ENCODE data around the gene IDH3G.

Gene IDH3G

DNA sequence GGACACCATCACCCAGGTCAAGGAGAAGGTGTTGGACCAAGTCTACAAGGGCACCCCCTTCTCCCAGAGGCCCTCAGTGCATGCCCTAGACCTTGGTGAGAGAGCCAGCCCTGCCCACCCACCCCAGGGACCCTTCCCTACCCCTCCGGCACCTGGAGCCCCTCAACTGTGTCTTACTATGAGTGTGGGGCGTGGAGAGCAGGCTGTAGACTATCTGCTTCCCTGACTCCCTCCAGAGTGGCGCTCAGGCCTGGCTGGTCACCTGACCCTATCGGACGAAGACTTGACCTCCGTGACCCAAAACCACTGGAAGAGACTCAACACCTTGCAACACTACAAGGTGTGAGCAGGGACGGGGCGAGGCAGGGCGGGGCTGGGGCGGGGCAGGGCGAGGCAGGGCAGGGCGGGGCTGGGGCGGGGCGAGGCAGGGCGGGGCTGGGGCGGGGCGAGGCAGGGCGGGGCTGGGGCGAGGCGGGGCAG, 18.0 kb downstream of the IDH3G start:
- Mint-ChIP-seq H3K27me3 (ENCODE audit: low read depth) (peaks cover 3% of the 10 kb centered on the region), H3K4me1 (ENCODE audit: low read depth) (peaks cover 3% of the 10 kb centered on the region)

DNA sequence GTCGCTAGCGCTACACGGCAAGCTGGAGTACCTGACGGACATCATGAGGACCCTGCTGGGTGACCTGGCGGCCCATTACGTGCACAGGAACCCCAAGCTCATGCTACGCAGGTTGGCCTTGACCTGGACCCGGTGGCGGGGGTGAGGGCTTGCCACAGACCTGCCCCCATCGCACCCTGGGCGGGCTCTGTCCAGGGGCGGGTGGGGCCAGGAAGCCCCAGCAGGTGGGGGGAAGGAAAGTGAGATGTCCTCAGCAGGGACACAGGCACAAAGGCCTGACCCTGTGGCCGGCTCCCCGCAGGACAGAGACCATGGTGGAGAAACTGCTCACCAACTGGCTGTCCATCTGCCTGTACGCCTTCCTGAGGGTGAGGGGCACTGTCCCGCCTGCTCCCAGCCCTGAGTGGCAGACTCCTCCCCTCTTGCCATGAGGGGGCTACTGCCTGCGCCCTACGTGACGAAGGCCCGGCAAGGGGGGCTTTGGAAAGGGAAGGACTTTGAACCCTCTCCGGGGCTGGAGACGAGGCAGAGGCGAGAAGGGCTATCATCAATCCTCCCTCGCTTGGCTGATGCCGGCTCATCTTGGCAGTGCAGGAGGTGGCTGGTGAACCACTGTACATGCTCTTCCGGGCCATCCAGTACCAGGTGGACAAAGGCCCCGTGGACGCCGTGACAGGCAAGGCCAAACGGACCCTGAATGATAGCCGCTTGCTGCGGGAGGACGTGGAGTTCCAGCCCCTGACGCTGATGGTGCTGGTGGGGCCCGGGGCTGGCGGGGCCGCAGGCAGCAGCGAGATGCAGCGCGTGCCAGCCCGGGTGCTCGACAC, 18.7 kb downstream of the IDH3G start:
- no peaks in the 10 kb centered on the region for H3K36me3 Mint-ChIP-seq (ENCODE audit: low read depth)
- peaks cover 3% of the 10 kb centered on the region for H3K27me3 Mint-ChIP-seq (ENCODE audit: low read depth)
- no peaks in the 10 kb centered on the region for H3K9me3 Mint-ChIP-seq
- no peak for DNase-seq (ENCODE audit: low spot score)
- H3K27ac Mint-ChIP-seq = no peak overlapping the region
- peaks cover 3% of the 10 kb centered on the region for H3K4me1 Mint-ChIP-seq (ENCODE audit: low read depth)
- no peak overlapping the region for H3K4me3 Mint-ChIP-seq

More for the DNA sequence above, 18.0 kb downstream of the IDH3G start:
- Mint-ChIP-seq H3K27ac (no peak overlapping the region), H3K4me3 (no peak overlapping the region), H3K9me3 (no peaks in the 10 kb centered on the region), H3K36me3 (ENCODE audit: low read depth) (no peaks in the 10 kb centered on the region)
- DNase-seq (ENCODE audit: low spot score) = no peak

DNA sequence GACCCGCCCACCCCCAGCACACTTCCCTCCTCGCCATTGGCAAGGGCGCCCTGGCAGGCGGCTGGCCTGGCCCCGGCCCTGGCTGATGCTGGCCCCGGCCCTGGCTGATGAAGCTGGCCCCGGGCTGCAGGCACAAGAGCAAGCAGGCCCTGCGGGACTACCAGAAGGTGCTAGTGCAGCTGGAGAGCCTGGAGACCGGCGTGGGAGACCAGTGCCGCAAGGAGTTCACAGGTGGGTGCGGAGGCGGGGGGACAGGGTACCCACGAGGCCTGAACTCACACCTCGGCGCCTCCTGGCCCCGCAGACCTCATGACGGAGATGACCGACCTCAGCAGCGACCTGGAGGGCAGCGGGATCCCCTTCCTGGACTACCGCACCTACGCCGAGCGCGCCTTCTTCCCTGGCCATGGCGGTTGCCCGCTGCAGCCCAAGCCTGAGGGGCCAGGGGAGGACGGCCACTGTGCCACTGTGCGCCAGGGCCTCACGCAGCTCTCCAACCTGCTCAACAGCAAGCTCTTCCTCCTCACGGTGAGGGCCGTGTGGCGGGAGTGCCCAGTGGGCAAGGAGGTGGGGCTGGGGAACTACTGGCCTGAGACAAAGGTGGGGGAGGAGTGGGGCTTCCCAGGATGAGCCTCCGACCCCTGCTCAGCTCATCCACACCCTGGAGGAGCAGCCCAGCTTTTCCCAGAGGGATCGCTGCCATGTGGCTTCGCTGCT, 19.4 kb downstream of the IDH3G start:
- Mint-ChIP-seq H3K9me3 (no peaks in the 10 kb centered on the region), H3K27ac (no peak overlapping the region), H3K4me1 (ENCODE audit: low read depth) (no peaks in the 10 kb centered on the region), H3K36me3 (ENCODE audit: low read depth) (no peaks in the 10 kb centered on the region), H3K4me3 (no peak overlapping the region), H3K27me3 (ENCODE audit: low read depth) (no peaks in the 10 kb centered on the region)
- DNase-seq (ENCODE audit: low spot score) = no peak

DNA sequence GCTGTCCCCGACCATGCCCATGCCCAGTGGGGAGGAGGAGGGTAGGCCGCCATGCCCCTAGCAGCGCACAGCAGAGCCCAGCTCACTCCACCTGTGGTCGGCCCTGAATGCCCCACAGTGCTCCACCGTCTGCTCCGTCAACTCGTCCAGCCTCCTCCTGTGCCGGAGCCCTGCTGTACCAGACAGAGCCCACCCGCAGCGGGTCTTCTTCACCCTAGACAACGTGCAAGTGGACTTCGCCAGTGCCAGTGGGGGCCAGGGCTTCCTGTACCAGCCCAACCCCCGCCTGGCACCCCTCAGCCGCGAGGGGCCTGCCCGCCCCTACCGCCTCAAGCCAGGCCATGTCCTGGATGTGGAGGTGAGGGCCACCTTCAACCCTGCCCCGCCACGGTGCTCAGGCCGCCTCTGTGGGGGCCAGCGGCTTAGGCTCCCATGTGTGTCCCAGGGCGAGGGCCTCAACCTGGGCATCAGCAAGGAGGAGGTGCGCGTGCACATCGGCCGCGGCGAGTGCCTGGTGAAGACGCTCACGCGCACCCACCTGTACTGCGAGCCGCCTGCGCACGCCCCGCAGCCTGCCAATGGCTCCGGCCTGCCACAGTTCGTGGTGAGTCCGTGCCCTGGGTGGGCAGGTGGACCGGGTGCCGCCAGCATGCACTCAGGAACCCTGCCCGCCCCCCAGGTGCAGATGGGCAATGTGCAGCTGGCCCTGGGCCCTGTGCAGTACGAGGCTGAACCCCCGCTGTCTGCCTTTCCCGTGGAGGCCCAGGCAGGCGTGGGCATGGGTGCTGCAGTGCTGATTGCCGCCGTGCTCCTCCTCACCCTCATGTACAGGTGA, 20.2 kb downstream of the IDH3G start:
- no peaks in the 10 kb centered on the region for H3K9me3 Mint-ChIP-seq
- no peaks in the 10 kb centered on the region for H3K4me1 Mint-ChIP-seq (ENCODE audit: low read depth)
- H3K4me3 Mint-ChIP-seq = no peak overlapping the region
- no peaks in the 10 kb centered on the region for H3K36me3 Mint-ChIP-seq (ENCODE audit: low read depth)
- H3K27me3 Mint-ChIP-seq (ENCODE audit: low read depth) = no peaks in the 10 kb centered on the region
- H3K27ac Mint-ChIP-seq = no peak overlapping the region
- DNase-seq (ENCODE audit: low spot score) = no peak

DNA sequence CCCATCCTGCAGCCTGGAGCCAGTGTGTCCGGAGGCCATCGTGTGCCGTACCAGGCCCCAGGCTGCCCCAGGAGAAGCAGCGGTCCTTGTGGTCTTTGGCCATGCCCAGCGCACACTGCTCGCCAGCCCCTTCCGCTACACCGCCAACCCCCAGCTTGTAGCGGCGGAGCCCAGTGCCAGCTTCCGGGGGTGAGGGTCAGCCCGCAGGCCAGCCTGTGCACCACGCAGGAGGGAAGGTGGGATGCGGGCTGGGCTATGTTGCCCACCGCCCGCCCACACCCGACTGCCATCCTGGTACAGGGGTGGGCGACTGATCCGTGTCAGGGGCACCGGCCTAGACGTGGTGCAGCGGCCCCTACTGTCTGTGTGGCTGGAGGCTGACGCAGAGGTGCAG, 21.0 kb downstream of the IDH3G start:
- no peak for DNase-seq (ENCODE audit: low spot score)
- Mint-ChIP-seq H3K27me3 (ENCODE audit: low read depth) (no peaks in the 10 kb centered on the region), H3K9me3 (no peaks in the 10 kb centered on the region), H3K36me3 (ENCODE audit: low read depth) (no peaks in the 10 kb centered on the region), H3K4me3 (no peak overlapping the region), H3K4me1 (ENCODE audit: low read depth) (no peaks in the 10 kb centered on the region), H3K27ac (no peak overlapping the region)

DNA sequence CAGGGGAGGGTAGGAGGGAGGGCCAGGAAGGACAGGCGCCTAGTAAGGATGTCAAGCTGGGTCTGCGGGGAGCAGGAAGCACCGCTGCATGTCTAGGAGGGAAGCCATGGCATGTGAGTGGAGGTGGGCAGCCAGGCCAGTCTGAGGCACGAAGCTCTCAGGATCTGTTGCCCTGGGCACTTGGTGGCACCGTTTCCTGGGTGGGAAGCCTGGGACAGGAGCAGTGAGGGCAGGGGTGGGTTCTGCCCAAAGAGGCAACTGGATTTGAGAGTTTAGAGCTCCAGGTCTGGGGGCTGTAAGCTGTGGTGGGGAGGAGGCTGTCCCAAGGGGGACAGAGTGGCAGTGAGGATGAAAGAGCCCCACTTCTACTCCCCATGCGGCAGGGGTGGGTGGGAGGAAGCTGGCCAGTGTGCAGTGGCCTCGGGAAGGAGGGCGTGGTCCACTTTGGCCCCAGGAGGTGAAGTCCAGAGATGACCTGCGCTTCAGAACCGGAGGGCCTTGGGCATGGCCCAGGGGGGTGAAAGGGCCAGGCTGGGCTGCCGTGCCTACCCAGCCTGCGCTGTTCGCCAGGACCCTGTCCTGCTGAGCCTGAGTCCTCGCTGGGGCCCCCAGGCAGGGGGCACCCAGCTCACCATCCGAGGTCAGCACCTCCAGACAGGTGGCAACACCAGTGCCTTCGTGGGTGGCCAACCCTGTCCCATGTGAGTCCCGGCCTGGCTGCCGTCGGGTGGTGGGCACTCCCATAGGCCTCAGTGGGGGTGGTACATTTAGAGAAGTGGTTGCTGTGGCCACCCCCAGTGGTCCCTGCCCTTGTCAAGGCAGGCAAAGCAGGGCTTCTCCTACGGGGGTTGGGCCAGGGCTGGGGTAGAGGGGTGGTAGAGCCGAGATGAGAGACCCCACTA, 21.6 kb downstream of the IDH3G start:
- Mint-ChIP-seq H3K9me3 (no peaks in the 10 kb centered on the region), H3K27me3 (ENCODE audit: low read depth) (no peaks in the 10 kb centered on the region), H3K27ac (no peak overlapping the region), H3K36me3 (ENCODE audit: low read depth) (no peaks in the 10 kb centered on the region), H3K4me3 (no peak overlapping the region), H3K4me1 (ENCODE audit: low read depth) (no peaks in the 10 kb centered on the region)
- DNase-seq (ENCODE audit: low spot score) = no peak

DNA sequence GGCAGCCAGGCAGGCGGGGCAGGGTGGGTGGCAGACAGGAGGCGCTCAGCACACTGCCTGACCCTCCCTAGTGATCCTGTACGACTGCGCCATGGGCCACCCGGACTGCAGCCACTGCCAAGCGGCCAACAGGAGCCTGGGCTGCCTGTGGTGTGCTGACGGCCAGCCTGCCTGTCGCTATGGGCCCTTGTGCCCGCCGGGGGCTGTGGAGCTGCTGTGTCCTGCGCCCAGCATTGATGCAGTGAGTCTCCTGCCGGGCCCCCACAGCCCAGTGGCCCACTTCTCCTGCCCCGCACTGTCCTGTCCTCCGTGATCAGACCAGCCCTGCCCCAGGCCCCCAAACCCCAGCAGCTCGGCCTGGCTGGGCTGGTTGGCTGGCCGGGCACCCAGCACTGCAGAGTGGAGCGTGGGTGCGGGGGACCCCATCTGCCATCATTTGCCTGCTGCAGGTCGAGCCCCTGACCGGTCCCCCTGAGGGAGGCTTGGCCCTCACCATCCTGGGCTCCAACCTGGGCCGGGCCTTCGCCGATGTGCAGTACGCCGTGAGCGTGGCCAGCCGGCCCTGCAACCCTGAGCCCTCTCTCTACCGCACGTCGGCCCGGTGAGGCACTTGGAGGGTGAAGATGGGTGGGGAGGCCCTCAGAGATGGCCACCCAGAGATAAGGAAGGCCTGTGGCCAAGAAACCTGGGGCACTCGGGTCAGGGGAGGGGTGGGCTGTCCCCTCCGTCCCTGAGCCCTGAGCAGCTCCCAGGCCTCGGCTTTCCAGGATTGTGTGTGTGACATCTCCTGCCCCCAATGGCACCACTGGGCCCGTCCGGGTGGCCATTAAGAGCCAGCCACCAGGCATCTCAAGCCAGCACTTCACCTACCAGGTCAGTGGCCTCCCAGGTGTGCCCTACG, 22.5 kb downstream of the IDH3G start:
- H3K4me1 Mint-ChIP-seq (ENCODE audit: low read depth) = no peaks in the 10 kb centered on the region
- H3K4me3 Mint-ChIP-seq = no peak overlapping the region
- no peaks in the 10 kb centered on the region for H3K36me3 Mint-ChIP-seq (ENCODE audit: low read depth)
- no peaks in the 10 kb centered on the region for H3K9me3 Mint-ChIP-seq
- DNase-seq (ENCODE audit: low spot score) = no peak
- H3K27me3 Mint-ChIP-seq (ENCODE audit: low read depth) = no peaks in the 10 kb centered on the region
- H3K27ac Mint-ChIP-seq = no peak overlapping the region

DNA sequence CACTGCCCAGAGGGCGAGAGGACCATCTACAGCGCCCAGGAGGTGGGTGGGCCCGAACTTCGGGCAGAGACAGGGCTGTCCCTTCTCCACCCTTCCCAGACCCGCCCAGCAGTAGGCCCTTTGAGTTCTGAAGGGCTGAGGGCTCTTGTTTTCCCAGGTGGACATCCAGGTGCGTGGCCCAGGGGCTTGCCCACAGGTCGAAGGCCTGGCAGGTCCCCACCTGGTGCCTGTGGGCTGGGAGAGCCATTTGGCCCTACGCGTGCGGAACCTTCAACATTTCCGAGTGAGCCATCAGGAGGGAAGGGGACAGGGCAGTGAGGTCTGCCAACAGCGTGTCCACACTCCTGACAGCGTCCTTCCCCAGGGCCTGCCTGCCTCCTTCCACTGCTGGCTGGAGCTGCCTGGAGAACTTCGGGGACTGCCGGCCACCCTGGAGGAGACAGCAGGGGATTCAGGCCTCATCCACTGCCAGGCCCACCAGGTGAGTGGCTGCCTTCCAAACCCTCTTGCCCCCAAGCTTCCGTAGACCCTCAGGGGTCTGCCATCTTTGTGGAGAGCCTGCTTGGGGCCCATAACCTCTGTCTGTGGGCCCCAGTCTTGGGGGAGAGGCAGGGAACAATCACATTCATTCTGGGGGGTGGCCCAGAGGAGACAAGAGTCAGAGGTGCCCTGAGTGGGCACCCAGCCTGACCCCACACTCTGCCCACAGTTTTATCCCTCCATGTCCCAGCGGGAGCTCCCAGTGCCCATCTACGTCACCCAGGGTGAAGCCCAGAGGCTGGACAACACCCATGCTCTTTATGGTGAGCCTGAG, 23.4 kb downstream of the IDH3G start:
- no peaks in the 10 kb centered on the region for H3K27me3 Mint-ChIP-seq (ENCODE audit: low read depth)
- DNase-seq (ENCODE audit: low spot score) = no peak
- H3K36me3 Mint-ChIP-seq (ENCODE audit: low read depth) = no peaks in the 10 kb centered on the region
- H3K27ac Mint-ChIP-seq = no peak overlapping the region
- no peak overlapping the region for H3K4me3 Mint-ChIP-seq
- no peaks in the 10 kb centered on the region for H3K9me3 Mint-ChIP-seq
- H3K4me1 Mint-ChIP-seq (ENCODE audit: low read depth) = peaks cover 4% of the 10 kb centered on the region

DNA sequence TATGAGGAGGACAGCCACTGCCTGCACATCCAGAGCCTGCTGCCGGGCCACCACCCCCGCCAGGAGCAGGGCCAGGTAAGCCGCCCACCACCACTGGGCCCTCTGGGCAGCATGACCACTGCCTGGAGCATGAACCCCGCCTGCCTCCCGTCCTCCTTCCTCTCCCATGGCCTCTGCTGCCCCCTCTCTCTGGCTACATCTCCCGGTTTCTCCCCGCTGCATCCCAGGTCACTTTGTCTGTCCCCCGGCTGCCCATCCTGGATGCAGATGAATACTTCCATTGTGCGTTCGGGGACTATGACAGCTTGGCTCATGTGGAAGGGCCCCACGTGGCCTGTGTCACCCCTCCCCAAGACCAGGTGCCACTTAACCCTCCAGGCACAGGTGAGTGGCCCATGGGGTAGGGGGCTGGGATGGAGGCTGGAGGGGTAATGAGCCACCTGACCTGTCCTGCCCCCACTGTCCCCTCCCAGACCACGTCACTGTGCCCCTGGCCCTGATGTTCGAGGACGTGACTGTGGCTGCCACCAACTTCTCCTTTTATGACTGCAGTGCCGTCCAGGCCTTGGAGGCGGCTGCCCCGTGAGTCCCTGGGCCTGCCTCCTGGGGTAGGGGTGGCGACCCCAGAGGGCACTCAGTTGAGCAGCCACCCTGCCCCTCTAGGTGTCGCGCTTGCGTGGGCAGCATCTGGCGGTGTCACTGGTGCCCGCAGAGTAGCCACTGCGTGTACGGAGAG, 24.1 kb downstream of the IDH3G start:
- no peak for DNase-seq (ENCODE audit: low spot score)
- Mint-ChIP-seq H3K4me3 (no peak overlapping the region), H3K9me3 (no peaks in the 10 kb centered on the region), H3K27me3 (ENCODE audit: low read depth) (no peaks in the 10 kb centered on the region), H3K36me3 (ENCODE audit: low read depth) (no peaks in the 10 kb centered on the region), H3K27ac (no peak overlapping the region), H3K4me1 (ENCODE audit: low read depth) (peaks cover 4% of the 10 kb centered on the region)

DNA sequence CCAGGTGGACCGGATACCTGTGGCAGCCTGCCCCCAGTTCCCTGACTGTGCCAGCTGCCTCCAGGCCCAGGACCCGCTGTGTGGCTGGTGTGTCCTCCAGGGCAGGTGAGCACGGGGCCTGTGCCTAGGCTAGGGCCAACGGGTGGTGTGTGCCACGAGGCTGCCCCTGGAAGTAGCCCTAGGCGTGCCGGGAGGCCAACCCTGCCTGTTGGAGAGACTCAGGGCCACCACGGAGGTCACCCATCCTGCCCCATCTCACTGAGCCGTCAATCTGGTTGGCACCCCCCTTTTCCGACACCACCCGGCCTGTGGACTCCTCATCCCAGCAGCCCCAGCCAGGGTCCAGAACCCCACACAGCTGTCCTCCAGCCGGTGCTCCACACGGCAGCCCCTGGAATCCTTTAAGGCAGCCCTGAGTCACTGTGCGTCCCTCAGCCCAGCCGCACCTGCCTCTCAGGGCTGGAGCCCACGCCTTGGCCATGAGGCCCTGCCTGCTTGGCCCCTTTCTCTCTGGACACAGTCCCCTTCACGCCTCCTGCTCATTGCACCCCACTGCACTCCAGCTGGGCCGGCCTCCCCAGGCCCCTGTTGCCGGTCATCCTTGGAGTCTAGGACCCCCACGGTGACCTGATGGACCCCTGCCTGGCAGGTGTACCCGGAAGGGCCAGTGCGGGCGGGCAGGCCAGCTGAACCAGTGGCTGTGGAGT, 24.9 kb downstream of the IDH3G start:
- Mint-ChIP-seq H3K4me3 (no peak overlapping the region), H3K36me3 (ENCODE audit: low read depth) (no peaks in the 10 kb centered on the region), H3K27ac (no peak overlapping the region), H3K4me1 (ENCODE audit: low read depth) (peaks cover 4% of the 10 kb centered on the region), H3K27me3 (ENCODE audit: low read depth) (no peaks in the 10 kb centered on the region), H3K9me3 (no peaks in the 10 kb centered on the region)
- DNase-seq (ENCODE audit: low spot score) = no peak

Measured in T-helper 2 cell treated with Interferon-gamma antibody and Interleukin-4, amounts not matched to agents 5 μg/mL and 100 μg/mL, for 36 hours (primary cell).